Brain microvascular endothelial cell (primary cell): Measurements from ENCODE around the gene CLEC16A.

ENCODE experiments used
- DNase-seq: peaks from one replicate; pipeline ENCODE4 v3.0.0-alpha.2; 2020
- H3K27ac ChIP-seq: fragments of 250-450 bp; sonication (Bioruptor Pico); 2 replicates; pipeline ENCODE4 v1.5.1; 2020; ENCODE audit warnings: mild to moderate bottlenecking, moderate library complexity
- H3K27me3 ChIP-seq: fragments of 250-450 bp; sonication (Bioruptor Pico); replicated peaks from 2 replicates; pipeline ENCODE4 v1.5.1; 2020; ENCODE audit warnings: mild to moderate bottlenecking
- H3K36me3 ChIP-seq: fragments of 250-450 bp; sonication (Bioruptor Pico); replicated peaks from 2 replicates; pipeline ENCODE4 v1.5.1; 2020; ENCODE audit warnings: mild to moderate bottlenecking
- H3K4me3 ChIP-seq: 2 replicates; pipeline ENCODE4 v1.5.1; 2011; ENCODE audit warnings: low read depth, mild to moderate bottlenecking, control low read depth, low read length, moderate library complexity
- CTCF ChIP-seq: IDR thresholded peaks from 2 replicates; pipeline ENCODE4 v1.5.1; 2011; ENCODE audit warnings: low read depth, mild to moderate bottlenecking, moderate library complexity, low read length, control low read depth, inconsistent platforms; ENCODE audit errors: missing control alignments
- in situ Hi-C: cut with HindIII; loops from 2 replicates; pipeline ENCODE4 v1.10.0; 2017; ENCODE audit warnings: low sequenced_read_pairs, low pct_ligation_motif_present

The CLEC16A gene

GRCh38 chr16:11082860-11083388 is 138.6 kb downstream of the CLEC16A start:
- H3K27ac ChIP-seq = no peak overlapping the region
- H3K4me3 ChIP-seq = no peak overlapping the region
- in situ Hi-C loops = no loop called here
- no peaks in the 10 kb centered on the region for H3K27me3 ChIP-seq
- H3K36me3 ChIP-seq = no peaks in the 10 kb centered on the region
- no peak for DNase-seq
- no peak for TF ChIP-seq CTCF

- H3K27me3 ChIP-seq = no peaks in the 10 kb centered on the region
- TF ChIP-seq CTCF = no peak
- in situ Hi-C loops = no loop called here
- peak overlapping the region; percentile 73 for H3K27ac ChIP-seq
- H3K4me3 ChIP-seq = no peak overlapping the region
- DNase-seq = peak; percentile 91
- H3K36me3 ChIP-seq = no peaks in the 10 kb centered on the region
Measured at GRCh38 chr16:11084484-11084875, 140.1 kb downstream of the CLEC16A start.

GRCh38 chr16:11084876-11085485 is 140.6 kb downstream of the CLEC16A start:
- in situ Hi-C loops = no loop called here
- H3K36me3 ChIP-seq = no peaks in the 10 kb centered on the region

GRCh38 chr16:11085916-11086315 is 141.6 kb downstream of the CLEC16A start:
- Histone ChIP-seq H3K4me3 (no peak overlapping the region), H3K36me3 (no peaks in the 10 kb centered on the region), H3K27ac (no peak overlapping the region), H3K27me3 (no peaks in the 10 kb centered on the region)
- DNase-seq = no peak
- in situ Hi-C loops = no loop called here
- TF ChIP-seq CTCF = no peak

More at GRCh38 chr16:11084876-11085485, 140.6 kb downstream of the CLEC16A start:
- no peak for DNase-seq
- Histone ChIP-seq H3K27me3 (no peaks in the 10 kb centered on the region), H3K4me3 (no peak overlapping the region), H3K27ac (peak overlapping the region; percentile 73)
- TF ChIP-seq CTCF = no peak

GRCh38 chr16:11087691-11088073 is 143.3 kb downstream of the CLEC16A start:
- H3K4me3 ChIP-seq = no peak overlapping the region
- DNase-seq = no peak
- no peaks in the 10 kb centered on the region for H3K27me3 ChIP-seq
- H3K36me3 ChIP-seq = no peaks in the 10 kb centered on the region
- no peak overlapping the region for H3K27ac ChIP-seq
- in situ Hi-C loops = no loop called here
- no peak for TF ChIP-seq CTCF
